ENCODE results near the gene SLC29A1. TPM values are rescaled to one million over a fixed set of nuclear protein-coding genes. Genes with fewer than 3 reads are reported as not detected.

The SLC29A1 gene
- total and polyA plus RNA-seq, 2 experiments from 2014 or later: 23.3 to 30.8 TPM

DNA sequence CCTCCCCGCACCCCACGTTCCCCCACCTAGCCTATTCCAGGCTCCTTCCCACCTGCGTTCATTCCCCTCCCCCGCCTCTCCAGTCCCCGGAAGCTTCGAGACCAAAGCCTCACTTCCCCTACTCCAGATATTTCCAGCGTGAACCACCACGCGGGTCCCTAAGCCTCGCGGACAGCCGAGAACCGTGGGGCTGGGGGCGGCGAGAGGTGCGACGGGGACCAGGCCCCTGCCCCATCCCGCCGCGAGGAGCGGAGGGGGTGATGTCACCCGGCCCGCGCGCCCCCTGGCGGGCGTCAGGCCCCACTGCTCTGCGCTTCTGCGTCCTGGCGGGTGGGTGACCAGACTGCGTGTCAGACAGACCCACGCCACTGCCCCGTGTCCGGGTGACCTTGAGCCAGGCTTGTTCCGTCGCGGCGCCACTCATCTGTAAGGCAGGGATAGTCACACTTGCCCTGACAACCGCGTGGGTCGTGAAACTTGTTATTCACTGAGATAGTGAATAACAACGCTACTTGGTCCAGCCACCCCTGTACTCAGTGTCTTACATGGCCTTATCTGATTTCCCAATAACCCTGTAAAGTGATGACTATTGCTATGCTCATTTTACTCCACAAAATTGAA lies 14.5 kb downstream of the SLC29A1 start:
- Histone ChIP-seq H3K4me1 (ENCODE audit: insufficient read depth) (peaks cover 24% of the 10 kb centered on the region), H3K4me3 (peak overlapping the region; percentile 35), H3K79me2 (no peaks in the 10 kb centered on the region), H3K27ac (peak overlapping the region; percentile 95), H3K27me3 (no peaks in the 10 kb centered on the region), H3K36me3 (replicated peaks; ENCODE audit: insufficient read depth, low read depth) (no peaks in the 10 kb centered on the region), H2AFZ (peak overlapping the region; percentile 85), H4K20me1 (ENCODE audit: insufficient read depth, poor library complexity, severe bottlenecking) (no peaks in the 10 kb centered on the region), H3K9me2 (replicated peaks; ENCODE audit: insufficient read depth) (no peaks in the 10 kb centered on the region), H3K9me3 (ENCODE audit: low read depth) (no peaks in the 10 kb centered on the region), H3K4me2 (peak overlapping the region; percentile 89)
- TF ChIP-seq, protein P1, sequence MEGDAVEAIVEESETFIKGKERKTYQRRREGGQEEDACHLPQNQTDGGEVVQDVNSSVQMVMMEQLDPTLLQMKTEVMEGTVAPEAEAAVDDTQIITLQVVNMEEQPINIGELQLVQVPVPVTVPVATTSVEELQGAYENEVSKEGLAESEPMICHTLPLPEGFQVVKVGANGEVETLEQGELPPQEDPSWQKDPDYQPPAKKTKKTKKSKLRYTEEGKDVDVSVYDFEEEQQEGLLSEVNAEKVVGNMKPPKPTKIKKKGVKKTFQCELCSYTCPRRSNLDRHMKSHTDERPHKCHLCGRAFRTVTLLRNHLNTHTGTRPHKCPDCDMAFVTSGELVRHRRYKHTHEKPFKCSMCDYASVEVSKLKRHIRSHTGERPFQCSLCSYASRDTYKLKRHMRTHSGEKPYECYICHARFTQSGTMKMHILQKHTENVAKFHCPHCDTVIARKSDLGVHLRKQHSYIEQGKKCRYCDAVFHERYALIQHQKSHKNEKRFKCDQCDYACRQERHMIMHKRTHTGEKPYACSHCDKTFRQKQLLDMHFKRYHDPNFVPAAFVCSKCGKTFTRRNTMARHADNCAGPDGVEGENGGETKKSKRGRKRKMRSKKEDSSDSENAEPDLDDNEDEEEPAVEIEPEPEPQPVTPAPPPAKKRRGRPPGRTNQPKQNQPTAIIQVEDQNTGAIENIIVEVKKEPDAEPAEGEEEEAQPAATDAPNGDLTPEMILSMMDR (IDR thresholded peaks at IDR 0.05; ENCODE audit: poor library complexity): peak; percentile 97
- TF ChIP-seq EZH2 (IDR thresholded peaks at IDR 0.05; ENCODE audit: borderline replicate concordance): no peak
- peak; percentile 92 for DNase-seq (ENCODE audit: low spot score)
- WGBS (ENCODE audit: low lambda C conversion rate, missing lambda C conversion rate): 3% methylated on average over 33 of the region's 42 CpGs

DNA sequence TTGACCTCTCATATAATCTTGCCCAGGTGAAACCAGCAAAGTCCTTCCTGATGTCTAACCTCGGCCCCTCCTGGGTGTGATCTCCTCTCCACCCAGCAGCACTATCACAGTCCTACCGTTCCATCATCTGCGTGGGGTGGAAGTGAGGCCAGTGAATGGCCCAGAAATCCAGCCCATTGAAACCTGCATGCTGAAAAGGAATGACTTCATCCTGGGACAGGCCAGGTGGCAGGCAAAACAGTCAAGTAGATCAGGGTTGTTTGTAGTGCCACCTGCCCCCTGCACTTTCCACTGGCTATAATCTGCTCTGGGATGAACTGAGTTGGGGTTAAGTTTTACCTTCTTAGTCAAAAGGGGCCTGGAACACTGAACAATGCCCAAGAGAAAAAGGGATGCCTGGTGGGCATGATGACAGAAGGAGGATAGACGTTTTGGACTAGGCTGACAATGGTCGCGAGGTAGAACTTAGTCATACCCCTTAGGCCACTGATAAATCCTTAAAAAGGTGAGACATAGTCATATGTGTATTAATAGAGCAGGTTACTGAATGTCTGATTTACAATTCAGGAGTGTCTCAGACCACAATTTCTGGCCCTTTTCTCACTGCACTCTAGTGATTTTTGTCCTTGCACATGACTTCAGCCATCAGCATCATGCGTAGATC lies 15.4 kb downstream of the SLC29A1 start:
- Histone ChIP-seq H3K27me3 (no peaks in the 10 kb centered on the region), H4K20me1 (ENCODE audit: insufficient read depth, poor library complexity, severe bottlenecking) (no peaks in the 10 kb centered on the region), H3K4me3 (no peak overlapping the region), H3K27ac (peak overlapping the region; percentile 95), H3K4me1 (ENCODE audit: insufficient read depth) (peaks cover 22% of the 10 kb centered on the region), H2AFZ (no peak overlapping the region), H3K36me3 (replicated peaks; ENCODE audit: insufficient read depth, low read depth) (no peaks in the 10 kb centered on the region), H3K4me2 (peak overlapping the region; percentile 89), H3K9me3 (ENCODE audit: low read depth) (no peaks in the 10 kb centered on the region), H3K9me2 (replicated peaks; ENCODE audit: insufficient read depth) (no peaks in the 10 kb centered on the region), H3K79me2 (no peaks in the 10 kb centered on the region)
- DNase-seq (ENCODE audit: low spot score): no peak
- TF ChIP-seq, protein P1 (IDR thresholded peaks at IDR 0.05; ENCODE audit: poor library complexity): no peak
- TF ChIP-seq EZH2 (IDR thresholded peaks at IDR 0.05; ENCODE audit: borderline replicate concordance) (no peak), EZH2phosphoT487 (IDR thresholded peaks at IDR 0.05; ENCODE audit: low read depth, severe bottlenecking, unreplicated experiment) (no peak)
- WGBS (ENCODE audit: low lambda C conversion rate, missing lambda C conversion rate): 84% methylated on average over 7 of the region's 7 CpGs

DNA sequence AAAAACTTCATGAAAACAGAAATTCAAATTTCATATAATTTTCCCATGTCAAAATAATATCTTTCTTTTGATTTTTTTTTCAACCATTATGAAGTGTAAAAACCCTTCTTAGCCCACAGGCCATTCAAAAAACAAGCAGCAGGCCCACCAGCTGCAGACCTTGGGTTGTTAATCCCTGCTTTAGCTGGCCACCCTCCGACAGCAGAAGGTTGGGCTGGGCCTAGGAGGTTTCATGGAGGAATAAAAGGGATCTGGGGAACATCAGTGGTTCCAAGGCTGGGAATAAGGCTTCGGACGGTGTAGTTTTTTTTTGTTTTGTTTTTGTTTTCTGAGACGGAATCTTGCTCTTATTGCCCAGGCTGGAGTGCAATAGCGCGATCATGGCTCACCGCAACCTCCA lies 19.9 kb downstream of the SLC29A1 start:
- H4K20me1 ChIP-seq (ENCODE audit: insufficient read depth, poor library complexity, severe bottlenecking): peaks cover 14% of the 10 kb centered on the region
- no peak for DNase-seq (ENCODE audit: low spot score)
- H3K36me3 ChIP-seq (replicated peaks; ENCODE audit: insufficient read depth, low read depth): no peaks in the 10 kb centered on the region
- H3K9me3 ChIP-seq (ENCODE audit: low read depth): no peaks in the 10 kb centered on the region
- H3K9me2 ChIP-seq (replicated peaks; ENCODE audit: insufficient read depth): no peaks in the 10 kb centered on the region
- no peak overlapping the region for H3K27ac ChIP-seq
- H3K79me2 ChIP-seq: peaks cover 14% of the 10 kb centered on the region
- TF ChIP-seq EZH2 (IDR thresholded peaks at IDR 0.05; ENCODE audit: borderline replicate concordance) (no peak), EZH2phosphoT487 (IDR thresholded peaks at IDR 0.05; ENCODE audit: low read depth, severe bottlenecking, unreplicated experiment) (no peak)
- TF ChIP-seq, protein P1 (IDR thresholded peaks at IDR 0.05; ENCODE audit: poor library complexity): no peak
- no peak overlapping the region for H3K4me3 ChIP-seq
- no peaks in the 10 kb centered on the region for H3K27me3 ChIP-seq
- WGBS (ENCODE audit: low lambda C conversion rate, missing lambda C conversion rate): 83% methylated on average over 7 of the region's 7 CpGs
- peaks cover under 1% of the 10 kb centered on the region for H3K4me1 ChIP-seq (ENCODE audit: insufficient read depth)
- H2AFZ ChIP-seq: no peak overlapping the region
- H3K4me2 ChIP-seq: no peak overlapping the region
